HG03558 (cell line): ENCODE data around the gene TPO.
"Not testable (repeated sequence)": the region's sequence is repeated elsewhere in the genome, so short reads cannot be mapped to it uniquely, and the experiment has no call there.

ENCODE experiments used
- ATAC-seq: cut with Tn5 transposase; IDR thresholded peaks from one replicate; pipeline ENCODE4 v1.9.1; 2021; ENCODE audit warnings: moderate number of reproducible peaks; ENCODE audit not compliant: unreplicated experiment; ENCODE audit errors: extremely low read depth

TPO gene

DNA sequence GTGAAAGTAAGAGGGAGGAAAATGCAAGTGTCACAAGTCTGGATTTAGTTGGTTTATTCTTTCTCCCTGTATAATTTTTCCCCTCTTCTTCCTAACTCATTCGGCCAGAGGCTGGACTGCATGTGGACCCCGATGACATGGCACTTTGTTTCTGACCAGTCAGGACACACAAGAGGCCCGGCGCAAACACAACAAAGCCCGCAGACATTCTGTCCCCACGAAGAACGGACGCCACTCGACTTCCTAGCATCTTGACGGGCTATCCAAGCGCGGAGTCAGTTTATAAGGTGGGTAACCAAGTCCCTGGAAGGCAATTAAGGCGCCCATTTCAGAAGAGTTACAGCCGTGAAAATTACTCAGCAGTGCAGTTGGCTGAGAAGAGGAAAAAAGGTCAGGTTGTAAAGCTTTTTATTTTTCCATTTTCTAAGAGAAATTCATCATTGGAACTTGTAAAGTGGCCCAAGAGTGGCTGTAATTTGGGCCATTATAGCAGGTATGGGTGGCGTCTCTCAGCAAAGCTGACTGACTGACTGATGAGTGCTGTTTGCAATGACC is at the start of gene TPO:
TSS of gene TPO (plus strand) at position 308 of the 555 bp plus-strand sequence. CDS start 946 bp downstream, outside the sequence.
- ATAC-seq: no peak

DNA sequence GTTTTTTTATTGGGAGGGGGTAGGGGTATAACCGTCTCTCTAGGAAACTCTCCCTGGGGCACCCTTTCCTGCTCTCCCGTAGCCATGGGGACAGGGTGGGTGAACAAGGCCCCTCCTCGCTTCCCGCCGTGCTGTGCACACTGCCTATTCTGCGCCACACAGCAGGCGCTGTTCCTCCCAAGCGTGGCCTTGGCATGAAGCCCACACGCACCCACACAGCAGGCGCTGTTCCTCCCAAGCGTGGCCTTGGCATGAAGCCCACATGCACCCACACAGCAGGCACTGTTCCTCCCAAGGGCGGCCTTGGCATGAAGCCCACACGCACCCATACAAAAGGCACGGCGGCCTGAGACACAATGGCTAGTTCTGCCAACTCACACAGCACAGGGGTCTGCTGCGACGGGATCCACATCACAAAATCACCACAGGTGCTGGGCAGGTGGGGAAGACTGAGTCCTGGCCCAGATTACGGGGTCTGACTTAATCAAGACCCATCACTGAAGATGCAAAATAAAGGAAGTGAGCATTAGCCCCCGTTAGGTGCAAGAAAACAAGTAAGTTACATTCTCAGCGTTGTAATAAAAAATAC is 46.6 kb upstream of the TPO start:
- ATAC-seq: no peak

DNA sequence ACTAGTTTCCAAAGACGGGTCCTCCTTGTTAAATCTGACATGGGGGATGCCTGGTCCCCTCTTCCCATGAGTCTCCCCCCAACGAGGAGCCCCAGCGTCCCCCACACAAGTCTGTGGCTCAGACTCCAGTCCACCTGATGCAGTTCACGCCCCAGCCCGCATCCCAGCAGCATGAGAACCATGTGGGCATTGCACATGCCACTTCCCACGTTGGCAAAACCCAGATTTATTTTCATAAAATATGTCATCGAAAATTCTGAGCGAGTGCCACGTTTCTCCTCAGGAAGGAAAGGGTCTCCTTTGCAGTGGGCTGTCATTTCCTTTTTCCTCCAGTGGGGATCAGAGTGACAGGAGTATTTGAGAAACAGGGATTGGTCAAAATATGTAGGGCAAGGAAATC is 45.7 kb upstream of the TPO start:
- no peak for ATAC-seq

DNA sequence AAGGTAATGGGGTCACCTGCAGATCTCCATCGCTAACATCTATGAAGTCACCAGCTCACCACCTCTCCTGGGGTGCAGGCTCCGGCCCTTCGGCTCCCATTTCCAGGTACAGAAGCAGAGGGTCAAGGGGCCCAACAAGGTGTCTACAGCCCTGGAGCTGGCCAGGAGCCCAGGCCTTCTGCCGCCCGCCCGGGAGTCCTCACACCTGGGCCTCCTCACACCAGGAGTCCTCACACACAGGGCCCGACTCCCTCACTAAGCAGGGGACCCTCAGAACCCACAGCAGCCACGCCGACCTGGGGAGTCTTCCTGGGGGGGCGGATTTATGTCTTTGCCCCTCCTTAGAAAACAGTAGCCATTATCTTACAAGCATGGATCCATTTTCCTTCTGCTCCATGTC is 43.4 kb upstream of the TPO start:
- ATAC-seq: no peak

DNA sequence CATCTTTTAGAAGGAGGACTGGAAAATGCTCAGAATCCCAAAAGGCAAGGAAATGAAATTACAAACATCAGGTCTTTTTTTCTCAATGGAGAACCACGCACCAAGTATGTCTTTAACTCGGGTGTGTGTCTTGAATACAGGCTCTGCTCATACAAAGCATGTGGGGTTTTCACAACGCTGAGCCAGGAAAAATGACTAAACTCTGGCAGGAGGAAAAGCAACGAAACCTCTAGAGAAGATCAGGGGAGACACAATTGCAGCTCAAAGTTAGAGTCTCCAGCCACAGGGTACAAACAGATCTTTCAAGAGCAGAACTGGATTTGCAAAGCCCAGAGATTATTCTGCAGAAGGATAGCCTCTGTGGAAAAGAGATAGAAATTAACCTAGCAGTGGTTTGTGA is 42.8 kb upstream of the TPO start:
- no peak for ATAC-seq

DNA sequence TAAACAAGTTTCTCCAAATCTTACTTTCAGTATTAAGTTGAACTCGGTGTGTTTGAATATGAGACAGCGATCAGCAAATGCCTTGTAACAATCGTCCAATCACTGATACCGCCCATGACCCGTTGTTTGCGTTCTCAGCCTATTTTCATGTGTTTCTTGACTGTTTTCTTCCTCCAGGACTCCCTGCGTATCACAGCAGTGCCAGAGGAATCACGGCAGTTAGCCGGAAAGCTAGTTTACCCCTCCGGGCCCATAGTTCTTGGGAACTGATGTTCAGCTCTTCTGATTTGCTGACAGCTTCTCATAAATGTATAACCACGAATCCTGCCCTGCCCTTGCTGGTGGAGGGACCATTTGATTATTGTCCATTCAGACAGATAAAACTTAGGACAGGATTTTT is 42.2 kb upstream of the TPO start:
- no peak for ATAC-seq

DNA sequence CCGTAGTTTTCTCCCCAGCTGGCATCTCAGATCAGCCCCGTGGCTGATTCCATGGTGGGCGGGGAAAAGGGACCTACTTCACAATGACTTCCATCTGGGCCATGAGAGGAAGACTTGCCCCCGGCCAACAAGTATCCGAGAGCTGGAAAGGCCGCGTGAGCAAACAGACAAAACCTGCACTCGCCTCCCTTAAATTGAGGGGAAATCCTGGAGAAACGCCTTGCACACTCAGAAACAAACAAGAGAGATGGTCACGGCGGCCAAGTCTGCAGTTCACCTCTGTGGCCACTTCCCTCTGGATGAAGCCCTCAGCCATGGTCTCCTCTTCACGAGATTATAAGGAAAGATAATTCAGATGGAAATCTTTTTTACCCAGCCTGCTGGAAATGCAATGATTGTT is 39.4 kb upstream of the TPO start:
- ATAC-seq: no peak

DNA sequence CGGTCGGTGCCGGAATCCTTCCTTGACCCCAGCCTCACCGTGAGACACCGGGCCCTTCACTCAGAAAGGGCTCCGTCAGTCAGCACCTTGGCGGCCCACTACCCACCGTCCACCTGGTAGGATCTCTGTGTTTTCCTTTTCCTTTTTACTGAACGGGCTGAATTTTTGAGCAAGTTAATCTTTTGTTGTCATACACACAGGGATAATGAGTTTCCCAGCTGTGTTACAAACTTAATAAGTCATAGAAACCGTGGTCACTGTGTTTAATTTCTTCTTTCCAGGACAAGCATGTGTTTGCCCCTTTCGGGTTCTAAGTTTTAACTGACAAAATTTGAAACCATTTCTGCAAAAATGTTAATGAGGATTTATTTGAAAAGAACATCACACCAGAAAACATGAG is 39.0 kb upstream of the TPO start:
- ATAC-seq: no peak

DNA sequence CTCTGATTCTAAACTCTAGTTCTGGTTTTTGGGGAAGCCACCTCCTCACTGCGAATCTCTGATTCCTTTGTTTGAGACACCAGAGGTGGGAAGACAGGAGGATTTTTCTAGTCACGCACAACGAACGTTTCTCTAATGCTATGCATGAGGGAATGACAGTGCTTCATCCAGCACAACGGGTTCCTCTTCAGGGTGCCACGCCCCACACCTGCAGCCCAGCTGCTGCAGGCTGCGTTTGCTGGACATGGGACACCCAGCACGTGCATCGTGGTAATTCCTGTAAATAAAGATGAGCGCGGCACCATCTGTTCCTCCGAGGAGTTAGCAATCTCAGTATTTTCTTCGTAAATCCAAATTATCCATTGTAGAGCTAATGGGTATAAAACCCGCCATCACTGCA is 37.5 kb upstream of the TPO start:
- ATAC-seq: no peak

DNA sequence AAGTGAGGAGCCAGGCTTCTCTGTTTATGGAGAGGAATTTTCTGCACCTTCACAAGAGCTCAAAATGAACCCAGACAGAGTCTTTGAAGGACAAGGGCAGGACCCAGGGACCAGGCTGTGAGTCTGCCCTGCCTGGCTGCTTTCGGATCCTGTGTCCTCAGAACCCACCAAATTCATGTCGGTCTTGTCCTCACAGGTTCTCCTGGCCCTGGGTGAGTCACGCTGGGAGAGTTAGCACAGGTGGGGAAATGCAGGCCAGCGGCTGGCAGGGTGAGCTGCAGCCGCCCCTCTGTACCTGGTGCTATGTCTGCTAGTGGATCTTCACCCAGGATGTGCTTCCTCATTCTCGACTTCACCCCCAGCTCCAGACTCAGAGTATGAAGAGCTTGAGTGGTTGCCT is 35.8 kb upstream of the TPO start:
- ATAC-seq: no peak

DNA sequence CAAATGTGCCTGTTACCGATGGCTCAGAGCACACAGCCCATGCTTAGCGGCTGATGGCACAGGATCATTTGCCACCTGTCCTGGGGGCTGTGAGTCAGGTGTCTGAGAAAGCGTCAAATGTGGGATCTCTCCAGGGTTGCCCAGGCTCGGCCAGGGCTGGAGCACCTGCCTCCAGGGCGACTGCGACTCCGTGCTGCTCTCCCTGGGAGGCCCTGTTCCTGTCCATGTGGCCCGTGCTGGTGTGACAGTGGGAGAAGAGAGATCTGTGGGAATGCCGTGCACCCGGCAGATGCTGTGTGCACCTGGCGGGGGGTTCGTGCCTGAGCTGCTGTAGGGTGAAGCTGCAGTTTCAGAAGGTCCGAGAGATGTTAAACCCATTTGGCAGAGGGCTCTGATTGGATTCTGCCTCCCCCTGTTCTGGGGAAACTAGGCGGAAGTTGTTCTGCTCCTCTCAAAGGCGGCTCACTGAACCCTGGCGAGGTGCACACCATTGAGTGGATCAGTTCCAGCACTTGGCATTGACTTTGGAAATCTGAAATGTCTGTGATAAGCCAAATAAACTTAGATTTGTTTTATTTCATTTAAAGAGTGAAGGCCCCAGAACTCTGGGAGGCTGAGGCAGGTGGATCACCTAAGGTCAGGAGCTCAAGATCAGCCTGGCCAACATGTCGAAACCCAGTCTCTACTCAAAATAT is 34.7 kb upstream of the TPO start:
- ATAC-seq: no peak

DNA sequence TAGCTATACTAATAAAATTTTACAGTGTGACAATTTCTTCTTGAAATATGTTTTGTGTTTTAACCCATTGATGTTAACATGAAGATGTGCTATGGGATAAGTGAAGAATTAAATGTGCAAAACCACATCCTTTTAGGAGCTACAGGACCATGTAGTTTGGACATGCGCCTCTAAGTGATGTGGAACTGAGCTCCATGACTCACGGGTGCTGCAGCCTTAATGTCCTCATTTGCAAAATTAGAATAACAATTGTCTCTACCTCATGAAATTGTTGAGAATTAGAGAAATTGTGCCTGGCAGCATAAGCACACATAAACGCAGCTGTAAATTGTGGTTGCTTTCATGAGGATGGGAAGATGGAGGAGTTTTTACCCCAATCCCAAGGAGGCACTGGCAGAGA is 31.6 kb upstream of the TPO start:
- no peak for ATAC-seq

DNA sequence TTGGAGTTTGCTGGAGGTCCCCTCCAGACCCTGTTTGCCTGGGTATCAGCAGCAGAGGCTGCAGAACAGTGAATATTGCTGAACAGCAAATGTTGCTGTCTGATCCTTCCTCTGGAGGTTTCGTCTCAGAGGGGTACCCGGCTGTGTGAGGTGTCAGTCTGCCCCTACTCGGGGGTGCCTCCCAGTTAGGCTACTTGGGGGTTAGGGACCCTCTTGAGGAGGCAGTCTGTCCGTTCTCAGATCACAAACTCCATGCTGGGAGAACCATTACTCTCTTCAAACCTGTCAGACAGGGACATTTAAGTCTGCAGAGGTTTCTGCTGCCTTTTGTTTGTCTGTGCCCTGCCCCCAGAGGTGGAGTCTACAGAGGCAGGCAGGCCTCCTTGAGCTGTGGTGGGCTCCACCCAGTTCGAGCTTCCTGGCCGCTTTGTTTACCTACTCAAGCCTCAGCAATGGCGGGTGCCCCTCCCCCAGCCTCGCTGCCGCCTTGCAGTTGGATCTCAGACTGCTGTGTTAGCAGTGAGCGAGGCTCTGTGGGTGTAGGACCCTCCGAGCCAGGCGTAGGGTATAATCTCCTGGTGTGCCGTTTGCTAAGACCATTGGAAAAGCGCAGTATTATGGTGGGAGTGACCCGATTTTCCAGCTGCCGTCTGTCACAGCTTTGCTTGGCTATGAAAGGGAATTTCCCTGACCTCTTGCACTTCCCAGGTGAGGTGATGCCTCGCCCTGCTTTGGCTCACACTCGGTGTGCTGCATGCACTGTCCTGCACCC is 25.1 kb upstream of the TPO start:
- ATAC-seq: not testable (repeated sequence)

DNA sequence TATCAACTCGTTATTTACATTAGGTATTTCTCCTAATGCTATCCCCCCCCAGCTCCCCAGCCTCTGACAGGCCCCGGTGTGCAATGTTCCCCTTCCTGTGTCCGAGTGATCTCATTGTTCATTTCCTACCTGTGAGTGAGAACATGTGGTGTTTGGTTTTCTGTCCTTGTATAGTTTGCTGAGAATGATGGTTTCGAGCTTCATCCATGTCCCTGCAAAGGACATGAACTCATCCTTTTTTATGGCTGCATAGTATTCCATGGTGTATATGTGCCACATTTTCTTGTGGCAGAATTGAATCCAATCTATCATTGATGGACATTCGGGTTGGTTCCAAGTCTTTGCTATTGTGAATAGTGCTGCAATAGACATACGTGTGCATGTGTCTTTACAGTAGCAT is 23.1 kb upstream of the TPO start:
- not testable (repeated sequence) for ATAC-seq

DNA sequence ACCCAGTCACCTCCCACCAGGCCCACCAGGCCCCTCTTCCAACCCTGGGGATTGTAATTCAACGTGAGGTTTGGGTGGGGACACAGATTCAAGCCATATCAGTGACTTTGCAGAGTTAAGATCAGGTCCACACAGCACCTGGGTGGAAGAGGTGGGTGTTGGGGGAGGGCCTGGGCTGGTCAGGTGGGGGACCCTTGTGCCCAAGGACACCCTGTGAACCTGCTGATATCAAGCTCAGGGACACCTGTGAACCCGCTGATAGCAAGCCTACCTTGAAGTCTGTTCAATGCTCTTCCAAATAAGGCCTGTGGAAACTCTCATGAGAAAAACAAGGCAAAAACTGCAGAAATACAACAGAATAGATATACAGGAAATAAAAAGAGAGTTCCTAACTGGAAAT is 19.9 kb upstream of the TPO start:
- ATAC-seq: no peak

DNA sequence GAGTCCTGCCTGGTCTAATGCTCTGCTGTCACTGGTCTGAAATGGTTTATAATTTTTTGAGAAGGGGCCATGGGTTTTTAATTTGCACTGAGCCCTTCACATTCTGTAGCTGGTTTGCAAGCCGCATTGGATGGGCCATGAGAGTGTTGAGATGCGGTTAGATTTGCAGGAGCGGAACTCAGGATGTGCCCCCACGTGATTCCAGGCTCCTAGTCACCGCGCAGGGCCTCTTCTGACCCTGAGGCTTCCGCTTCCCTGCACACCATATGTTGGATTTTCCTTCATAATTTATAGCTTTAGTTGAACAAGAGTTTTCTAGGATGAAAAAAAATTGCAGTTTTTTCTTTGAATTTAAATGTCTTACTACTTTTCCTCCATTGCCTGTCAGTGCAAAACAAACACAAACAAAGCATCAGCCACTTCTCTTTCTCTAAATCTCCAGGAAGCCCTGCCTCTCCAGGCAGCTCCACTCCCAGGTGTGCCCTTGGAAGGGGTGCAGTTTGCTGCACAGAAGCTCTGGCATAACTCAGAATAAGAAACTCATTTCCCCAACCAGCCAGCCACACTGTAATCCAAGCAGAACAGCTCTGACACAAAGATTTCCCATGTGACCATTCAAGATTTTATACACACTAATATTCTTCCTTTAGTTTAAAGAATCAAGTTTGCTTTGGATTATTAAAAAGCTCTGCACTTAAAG is 18.4 kb upstream of the TPO start:
- no peak for ATAC-seq

DNA sequence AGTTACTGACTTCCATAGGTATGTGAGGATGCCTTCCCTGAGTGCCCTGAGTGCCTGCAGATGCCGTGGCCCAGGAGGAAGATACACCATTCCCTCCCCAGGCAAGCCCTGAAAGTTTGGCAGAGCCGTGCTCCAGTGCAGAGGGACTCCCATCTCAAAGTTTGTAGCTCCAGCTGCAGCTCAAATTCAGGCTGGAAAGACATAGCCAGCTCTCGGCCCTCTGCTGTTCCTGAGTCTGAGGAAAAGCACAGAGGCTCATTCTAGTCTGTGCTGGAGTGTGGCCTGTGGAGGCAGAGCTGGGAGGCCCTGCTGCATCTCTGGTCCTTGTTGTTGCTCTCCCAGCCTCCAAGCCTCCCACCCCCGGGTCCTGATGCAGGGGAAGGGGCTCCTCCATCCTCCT is 15.9 kb upstream of the TPO start:
- ATAC-seq: no peak

DNA sequence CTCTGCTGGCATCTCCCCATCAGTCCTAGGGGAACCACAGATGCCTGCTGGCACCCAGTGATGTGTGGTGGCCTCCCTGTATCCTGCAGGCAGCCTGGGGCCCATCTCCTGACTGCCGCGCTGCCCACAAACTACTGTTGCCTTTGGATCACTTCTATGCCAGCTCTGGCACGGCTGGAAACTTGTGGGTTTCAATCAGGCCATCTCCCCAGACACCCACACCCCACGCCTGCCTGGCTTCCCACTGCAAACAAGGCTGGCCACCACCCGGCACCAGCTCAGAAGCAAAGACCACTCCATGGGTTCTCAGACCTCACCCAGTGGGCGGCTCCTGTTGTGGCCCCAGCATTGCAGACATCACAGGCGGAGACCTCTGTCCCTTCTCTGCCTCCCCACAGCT is 15.1 kb upstream of the TPO start:
- no peak for ATAC-seq

DNA sequence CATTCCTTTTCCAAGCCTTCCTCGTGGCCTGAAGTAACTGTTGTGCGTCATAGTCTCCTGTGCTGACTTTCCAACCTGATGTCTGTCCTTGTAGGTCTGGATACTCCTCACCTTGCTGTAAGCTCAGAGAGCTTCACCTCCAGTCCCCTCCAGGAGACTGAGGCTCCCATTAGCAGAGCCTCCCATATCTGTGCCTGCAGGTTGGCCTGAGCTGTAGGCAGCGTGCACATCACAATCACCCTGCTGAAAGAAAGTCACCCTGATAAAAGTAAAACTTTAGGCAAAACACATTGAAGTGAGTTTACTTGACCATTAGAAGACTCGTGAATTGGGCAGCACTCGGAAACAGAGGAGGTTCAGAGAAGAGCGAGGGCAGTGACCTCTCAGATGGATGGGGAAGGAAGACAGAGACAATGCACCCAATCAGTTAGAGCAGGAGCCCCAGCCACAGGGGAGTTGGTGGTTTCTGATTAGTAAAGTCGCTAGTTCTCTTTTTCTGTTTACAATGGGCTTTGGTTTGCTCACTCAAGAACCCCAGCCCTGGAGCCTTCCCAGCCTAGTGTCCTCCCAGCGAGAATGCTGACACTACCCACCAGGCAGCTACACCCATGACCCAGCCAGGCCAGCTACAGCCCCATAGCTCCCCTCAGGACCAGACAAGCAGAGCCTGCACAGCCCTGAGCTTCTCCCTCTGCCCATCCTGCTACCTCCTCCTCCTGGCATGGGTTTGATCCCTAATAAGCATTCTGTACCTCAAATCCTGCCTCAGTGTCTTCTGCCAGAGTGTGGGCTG is 12.1 kb upstream of the TPO start:
- ATAC-seq: no peak

DNA sequence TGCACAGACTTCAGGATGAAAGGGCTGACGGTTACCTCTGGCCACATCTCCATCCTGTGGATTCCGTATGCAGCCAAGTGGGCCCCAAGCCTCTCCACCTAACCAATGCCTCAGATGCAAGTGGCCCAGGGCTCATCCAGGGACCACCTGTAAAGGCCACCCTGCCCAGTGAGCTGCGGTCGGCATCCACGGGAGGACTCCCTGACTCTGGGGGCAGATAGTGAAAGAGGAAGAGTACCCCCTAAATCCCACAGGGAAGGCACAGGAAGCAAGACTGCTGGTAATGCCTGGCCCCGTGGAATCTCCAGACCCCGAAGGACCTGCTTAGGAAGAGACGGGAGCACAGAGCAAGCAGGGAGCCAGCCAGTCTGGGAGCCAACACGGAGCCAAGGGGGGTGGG is 11.2 kb upstream of the TPO start:
- no peak for ATAC-seq
